GM18511 (cell line): ENCODE measurements around the gene PDGFB.

Experiments
- ATAC-seq: cut with Tn5 transposase; IDR thresholded peaks from one replicate; pipeline ENCODE4 v1.9.1; 2021; ENCODE audit warnings: mild to moderate bottlenecking, moderate library complexity; ENCODE audit not compliant: unreplicated experiment

Gene PDGFB

DNA sequence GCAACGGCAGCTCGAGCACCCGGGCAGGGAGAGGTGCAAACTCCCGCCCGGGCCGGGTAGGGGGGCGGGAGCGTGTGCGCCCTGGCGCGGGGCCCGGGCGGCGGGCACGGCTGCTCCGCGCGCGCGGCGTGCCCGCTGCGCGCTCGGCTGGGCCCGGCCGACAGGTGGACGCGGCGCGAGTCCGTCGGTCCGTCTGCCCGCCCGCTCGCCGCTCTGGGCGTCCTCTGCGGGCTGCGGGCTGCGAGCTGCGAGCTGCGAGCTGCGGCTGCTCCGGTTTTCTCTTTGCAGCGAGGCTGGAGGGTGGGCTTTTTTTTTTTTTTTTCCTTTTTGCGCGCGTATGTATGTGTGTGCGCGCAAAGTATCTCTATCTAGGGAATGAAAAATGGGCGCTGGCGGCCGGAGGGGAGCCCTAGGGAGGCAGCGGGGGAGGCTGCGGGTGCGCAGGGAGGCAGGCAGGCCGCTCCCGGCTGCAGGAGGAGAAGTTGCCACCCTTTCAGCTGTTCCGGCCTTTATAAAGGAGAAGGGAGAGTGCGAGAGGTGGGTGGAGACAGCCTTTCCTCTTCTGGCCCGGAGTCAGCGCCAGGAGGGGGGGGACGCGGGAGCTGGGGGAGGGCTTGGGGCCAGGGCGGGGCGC, at the start of gene PDGFB:
PDGFB (minus strand) TSS at position 487 of the 634 bp plus-strand sequence. CDS start 1,019 bp downstream, outside the sequence.
- ATAC-seq, result no peak

- ATAC-seq, result no peak
Observed at GRCh38 chr22:39293766-39294368, 49.1 kb upstream of the PDGFB start.

DNA sequence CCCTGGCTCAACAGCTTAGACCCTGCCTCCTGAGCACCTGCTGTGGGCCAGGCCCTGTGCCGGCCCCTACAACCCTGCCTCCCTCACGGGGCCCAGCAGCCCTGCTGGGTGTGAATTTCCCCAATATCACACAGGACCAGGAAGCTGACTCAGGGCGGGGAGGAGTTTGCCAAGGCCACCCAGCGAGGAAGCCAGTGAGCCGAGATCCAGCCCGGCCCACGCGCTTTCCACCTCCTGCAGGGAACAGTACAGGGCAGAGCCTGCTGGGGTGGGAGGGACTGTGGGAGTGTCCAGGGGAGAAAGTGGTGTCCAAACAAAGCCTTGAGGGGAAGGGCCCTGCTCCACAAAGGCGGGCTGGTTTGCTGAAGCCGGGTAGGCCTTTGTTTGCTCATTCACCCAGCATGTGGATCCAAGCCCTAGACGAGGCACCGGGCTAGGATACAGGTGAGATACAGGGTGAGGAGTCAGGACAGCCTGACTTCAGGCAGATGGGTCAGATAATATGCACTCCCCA, 47.8 kb upstream of the PDGFB start:
- no peak for ATAC-seq

- no peak for ATAC-seq
Observed at GRCh38 chr22:39292031-39292462, 47.3 kb upstream of the PDGFB start.

DNA sequence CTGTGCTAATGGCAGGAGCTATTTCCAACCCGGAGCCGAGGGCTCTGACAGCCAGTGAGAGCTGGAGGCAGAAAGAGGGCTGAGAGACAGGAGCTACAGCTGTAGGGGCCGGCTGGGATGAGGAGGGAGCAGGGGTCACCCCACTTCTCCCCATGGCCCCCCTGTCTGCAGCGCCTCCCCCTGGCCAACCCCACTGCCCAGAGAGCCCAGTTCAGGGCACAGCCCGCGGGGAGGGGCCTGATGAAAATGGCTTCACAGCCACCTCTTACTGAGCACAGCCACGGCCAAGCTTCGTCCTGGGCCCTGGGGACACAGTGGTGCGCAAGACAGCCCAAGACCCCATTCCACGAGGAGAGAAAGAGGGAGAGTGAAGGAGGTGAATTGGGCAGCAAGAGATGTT, 46.7 kb upstream of the PDGFB start:
- ATAC-seq, result no peak

- no peak for ATAC-seq
Observed at GRCh38 chr22:39290724-39291161, 46.0 kb upstream of the PDGFB start.

DNA sequence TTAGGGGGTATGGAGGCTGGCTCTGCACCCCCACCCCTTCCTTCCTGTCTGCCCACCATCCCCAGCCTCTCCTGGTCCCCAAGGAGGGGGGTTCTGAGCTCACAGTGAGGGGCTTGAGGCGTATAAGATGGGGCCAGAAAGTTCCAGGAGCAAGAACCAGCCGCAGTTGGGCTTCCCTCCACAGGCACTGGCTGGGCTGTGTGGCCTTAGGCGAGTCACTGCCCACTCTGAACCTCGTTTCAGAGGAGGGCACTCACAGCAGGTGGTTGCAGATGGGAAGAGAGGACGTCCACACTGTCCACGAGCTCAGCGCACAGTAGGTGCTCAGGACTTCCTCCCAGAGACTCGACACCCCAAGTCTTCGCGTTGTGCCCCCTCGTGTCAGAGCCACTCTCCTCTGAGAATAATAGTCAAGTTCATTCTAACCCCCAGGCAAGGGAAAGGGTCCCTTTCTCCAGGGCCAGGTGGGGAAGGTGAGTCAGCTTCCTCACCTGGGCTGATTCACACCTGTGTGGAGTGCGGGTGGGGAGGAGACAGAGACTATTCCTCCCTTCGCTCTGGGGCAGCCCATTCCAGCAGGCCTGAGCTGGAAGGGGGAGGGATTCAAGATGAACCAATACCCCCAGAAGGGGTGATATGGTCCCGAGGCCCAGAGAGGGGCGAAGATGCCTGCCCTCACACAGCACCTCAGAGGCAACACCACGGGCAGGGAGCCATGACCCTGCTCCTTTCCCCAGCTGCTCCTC, 45.4 kb upstream of the PDGFB start:
- ATAC-seq, result no peak

GRCh38 chr22:39289533-39289932, 44.8 kb upstream of the PDGFB start:
- no peak for ATAC-seq

DNA sequence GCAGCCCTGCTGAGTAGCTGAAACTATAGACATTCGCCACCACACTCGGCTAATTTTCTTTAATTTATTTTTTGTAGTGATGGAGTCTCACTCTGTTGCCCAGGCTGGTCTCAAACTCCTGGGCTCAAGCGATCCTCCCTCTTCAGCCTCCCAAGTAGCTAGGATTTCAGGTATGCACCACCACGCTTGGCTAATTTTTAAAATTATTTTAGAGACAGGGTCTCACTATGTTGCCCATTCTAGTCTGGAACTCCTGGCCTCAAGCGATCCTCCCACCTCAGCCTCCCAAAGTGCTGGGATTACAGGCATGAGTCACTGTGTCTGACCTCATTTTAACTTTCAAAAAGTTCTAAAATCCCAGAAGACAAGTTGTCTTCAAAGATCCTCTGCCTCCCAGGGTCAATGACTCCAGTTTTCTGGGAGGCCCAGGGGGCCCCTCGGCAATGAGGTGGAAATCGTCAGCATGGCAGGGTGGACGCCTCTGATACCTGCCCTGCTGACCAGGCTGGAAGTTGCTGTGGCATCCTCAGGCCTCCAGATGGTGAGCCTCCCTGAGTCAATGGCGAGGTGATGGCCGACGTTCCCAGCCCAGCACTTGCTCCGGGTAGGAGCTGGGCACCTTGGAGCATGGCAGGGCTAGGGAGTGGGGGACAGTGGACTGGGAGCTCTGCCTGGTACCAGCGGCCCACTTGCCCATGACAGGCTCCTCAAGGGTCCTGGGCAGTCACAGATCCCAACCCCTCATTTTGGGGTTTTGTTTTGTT, 43.5 kb upstream of the PDGFB start:
- ATAC-seq, result no peak

GRCh38 chr22:39287076-39287725, 42.4 kb upstream of the PDGFB start:
- no peak for ATAC-seq

DNA sequence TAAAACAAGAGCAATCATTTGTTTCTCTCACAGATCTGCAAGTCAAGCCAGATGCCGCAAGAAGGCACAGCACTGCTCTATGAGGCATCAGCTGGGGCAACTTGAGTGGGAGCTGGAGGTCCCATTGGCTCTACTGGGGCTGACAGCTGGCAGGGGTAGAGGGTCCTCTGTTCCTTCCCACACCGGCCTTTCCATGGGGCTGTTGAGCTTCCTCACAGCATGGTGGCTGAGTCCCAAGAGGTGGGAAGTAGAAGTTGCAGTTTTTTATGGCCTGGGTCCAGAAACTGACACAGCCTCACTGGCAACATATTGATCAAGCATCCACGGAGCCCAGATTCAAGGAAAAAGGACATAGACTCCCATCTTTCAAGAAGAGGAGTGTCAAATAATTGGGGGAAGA, 40.2 kb upstream of the PDGFB start:
- ATAC-seq, result no peak

DNA sequence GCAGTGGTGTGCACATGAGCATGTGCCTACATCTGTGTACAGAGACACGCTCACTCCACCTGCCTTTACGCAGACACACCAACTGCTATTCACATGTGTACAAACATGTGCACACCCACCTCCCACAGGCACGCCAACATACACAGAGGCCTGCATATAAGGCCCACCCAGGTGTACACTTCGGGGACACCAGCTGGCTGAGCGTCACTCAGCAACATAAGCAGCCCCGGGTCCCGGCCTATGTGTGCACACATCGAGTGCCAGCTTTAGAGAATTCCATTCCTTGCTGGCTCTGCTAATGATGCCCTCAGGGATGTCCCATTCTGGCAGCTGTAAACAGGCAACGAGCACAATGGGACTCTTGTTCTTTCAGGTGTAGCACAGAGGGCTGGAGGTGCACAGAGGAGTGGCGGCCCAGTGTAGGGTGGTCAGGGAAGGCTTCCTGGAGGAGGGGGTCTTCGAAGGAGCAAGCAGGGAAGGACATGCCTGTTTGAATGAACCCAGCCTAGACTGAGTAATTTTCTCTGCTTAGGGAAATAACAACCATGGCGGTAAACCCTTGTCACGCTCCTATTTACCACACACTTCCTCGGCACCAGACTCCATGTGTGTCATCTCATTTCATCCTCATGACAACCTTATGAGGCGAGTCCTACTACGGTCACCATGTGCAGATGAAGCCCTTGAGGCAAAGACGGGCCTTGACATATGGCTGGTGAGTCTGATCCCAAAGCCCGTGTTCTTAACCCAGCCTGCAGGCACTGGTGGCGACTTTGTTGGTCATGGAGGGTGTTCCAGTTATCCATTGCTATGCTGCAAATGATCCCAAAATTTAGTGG, 39.6 kb upstream of the PDGFB start:
- ATAC-seq, result no peak

GRCh38 chr22:39283322-39284141, 38.8 kb upstream of the PDGFB start:
- ATAC-seq, result no peak

DNA sequence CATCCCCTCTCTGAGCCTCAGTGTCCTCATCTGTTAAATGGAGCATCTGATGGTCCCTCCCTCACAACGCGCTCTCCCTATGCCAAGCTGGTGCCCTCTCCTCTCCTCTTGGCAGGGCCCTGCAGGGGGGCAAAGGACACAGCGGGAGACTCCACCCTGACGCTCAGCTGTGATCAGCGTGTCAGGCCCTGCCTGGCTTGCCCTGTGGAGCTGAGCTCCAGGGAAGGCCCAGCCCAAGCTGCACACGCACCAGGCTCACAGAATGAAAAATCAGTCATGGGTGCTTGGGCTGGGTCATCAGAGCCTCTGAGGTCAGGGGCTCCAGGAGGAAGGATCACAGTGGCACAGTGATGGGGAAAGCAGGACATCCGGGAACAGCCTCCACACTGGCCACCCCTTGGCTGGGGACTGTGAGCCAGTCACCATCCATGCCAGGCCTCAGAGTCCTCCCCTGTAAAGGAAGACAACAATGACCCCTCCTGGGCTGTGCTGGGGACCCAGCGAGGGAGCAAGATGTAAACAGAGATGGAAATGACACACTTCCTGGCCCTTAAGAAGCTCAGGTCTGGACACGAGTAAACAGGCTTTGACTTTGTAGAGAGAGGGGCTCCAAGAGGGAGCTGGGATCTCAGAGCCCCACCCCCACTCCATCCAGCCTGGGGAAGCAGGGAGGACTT, 38.0 kb upstream of the PDGFB start:
- ATAC-seq, result no peak

- no peak for ATAC-seq
Observed at GRCh38 chr22:39281126-39281525, 36.3 kb upstream of the PDGFB start.

DNA sequence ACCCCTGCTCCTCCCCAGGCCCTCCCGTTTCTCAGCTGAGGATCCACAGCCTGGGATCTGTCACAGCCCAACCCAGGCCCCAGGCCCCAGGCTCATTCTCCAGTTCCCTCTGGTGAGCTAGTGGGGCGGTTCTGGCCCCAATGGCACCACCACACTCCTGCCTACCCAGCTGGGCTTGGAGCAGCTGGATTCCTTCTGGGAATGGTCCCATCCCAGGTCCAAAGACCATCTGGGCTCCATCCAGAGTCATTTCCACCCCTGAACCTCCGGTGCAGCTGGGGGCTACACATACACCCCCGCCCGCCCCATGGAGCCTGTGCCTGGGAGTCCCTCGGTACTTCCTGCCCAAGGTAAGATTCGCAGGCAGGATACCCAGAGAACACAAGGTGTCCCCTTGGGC, 35.5 kb upstream of the PDGFB start:
- ATAC-seq, result no peak

DNA sequence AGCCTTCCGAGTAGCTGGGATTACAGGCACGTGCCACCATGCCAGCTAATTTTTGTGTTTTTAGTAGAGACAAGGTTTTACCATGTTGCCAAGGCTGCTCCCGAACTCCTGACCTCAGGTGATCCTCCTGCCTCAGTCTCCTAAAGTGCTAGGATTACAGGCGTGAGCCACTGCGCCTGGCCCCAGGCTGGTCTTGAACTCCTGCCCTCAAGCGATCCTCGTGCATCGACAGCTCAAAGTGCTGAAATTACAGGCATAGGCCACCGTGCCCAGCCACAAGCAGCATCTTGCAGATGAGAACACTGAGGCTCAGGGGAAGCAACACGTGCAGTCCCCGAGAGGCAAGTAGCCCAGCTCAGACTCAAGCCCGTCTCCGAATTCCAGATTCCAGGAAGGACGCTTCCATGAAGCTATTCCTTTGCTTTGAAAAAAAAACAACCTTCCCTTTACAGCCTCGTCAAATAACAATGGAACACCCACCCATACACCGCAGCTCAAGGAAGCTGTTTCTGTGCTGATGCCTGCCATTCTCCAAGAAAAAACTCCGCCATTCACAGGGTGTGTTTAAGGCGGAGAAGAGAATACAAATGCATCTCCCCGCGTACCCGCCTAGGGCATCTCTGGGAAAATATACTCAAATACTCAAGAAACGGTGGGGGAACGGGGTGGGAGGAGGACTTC, 34.5 kb upstream of the PDGFB start:
- ATAC-seq, result no peak

GRCh38 chr22:39278040-39278439, 33.3 kb upstream of the PDGFB start:
- no peak for ATAC-seq
